Measurements from ENCODE around the gene CPEB4. TPM values are rescaled to one million over a fixed set of nuclear protein-coding genes. Genes with fewer than 3 reads are reported as not detected.

Gene CPEB4
- total and polyA plus RNA-seq, 2 experiments from 2014 or later = 5.9 to 10.2 TPM

DNA sequence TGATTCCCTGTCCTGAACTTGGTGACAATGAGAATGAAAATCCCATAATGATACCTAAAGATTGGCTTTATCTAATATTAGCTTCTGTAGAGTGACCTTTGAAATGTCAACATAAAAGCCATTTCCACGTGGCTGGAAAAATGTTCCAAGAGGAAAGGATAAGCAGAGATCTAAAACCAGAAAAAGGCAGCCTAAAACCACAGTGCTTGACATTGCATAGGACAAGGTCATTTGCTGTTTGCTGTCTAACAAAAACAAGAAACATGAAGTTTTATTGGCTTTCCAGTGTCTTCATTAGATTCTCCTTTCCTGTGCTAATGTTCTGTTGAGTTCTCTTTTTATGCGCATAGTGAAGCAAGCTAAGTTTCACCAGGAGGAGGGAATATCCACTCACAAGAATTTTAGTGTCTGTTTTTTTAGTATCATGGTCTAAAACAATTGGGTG lies 44.6 kb downstream of the CPEB4 start:
- Histone ChIP-seq H3K27ac (ENCODE audit: low read depth) (no peak overlapping the region; the same call in 1 of the 2 replicates), H2AFZ (no peak overlapping the region), H3K4me2 (no peak overlapping the region), H3K79me2 (replicated peaks; ENCODE audit: insufficient read depth) (no peaks in the 10 kb centered on the region), H3F3A (replicated peaks; ENCODE audit: low read depth) (no peaks in the 10 kb centered on the region), H4K20me1 (replicated peaks; ENCODE audit: insufficient read depth) (no peaks in the 10 kb centered on the region), H3K4me3 (no peak overlapping the region), H3K36me3 (ENCODE audit: insufficient read depth) (no peaks in the 10 kb centered on the region), H3K27me3 (ENCODE audit: insufficient read depth) (no peaks in the 10 kb centered on the region), H3K9me2 (ENCODE audit: insufficient read depth) (peaks cover 5% of the 10 kb centered on the region; the same call in 1 of the 2 replicates), H3K4me1 (ENCODE audit: insufficient read depth) (no peaks in the 10 kb centered on the region)
- Mint-ChIP-seq H3K27ac (peak overlapping the region; percentile 46), H3K4me3 (no peak overlapping the region), H3K4me1 (peaks cover 22% of the 10 kb centered on the region), H3K9me3 (no peaks in the 10 kb centered on the region), H3K36me3 (ENCODE audit: low read depth) (peaks cover 2% of the 10 kb centered on the region; the same call in 1 of the 3 replicates), H3K27me3 (ENCODE audit: insufficient read depth, low read depth, poor library complexity) (peaks cover 1% of the 10 kb centered on the region)
- TF ChIP-seq, protein P1, sequence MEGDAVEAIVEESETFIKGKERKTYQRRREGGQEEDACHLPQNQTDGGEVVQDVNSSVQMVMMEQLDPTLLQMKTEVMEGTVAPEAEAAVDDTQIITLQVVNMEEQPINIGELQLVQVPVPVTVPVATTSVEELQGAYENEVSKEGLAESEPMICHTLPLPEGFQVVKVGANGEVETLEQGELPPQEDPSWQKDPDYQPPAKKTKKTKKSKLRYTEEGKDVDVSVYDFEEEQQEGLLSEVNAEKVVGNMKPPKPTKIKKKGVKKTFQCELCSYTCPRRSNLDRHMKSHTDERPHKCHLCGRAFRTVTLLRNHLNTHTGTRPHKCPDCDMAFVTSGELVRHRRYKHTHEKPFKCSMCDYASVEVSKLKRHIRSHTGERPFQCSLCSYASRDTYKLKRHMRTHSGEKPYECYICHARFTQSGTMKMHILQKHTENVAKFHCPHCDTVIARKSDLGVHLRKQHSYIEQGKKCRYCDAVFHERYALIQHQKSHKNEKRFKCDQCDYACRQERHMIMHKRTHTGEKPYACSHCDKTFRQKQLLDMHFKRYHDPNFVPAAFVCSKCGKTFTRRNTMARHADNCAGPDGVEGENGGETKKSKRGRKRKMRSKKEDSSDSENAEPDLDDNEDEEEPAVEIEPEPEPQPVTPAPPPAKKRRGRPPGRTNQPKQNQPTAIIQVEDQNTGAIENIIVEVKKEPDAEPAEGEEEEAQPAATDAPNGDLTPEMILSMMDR (conservative IDR thresholded peaks at IDR 0.05; ENCODE audit: low read depth in 2 of 2) = no peak
- TF ChIP-seq ZNF114 (CRISPR knock-in tag; IDR thresholded peaks at IDR 0.05) (no peak), EZH2phosphoT487 (IDR thresholded peaks at IDR 0.05; ENCODE audit: unreplicated experiment) (no peak), CREB1 (CRISPR knock-in tag; IDR thresholded peaks at IDR 0.05; ENCODE audit: low read depth) (no peak), NANOG (IDR thresholded peaks at IDR 0.05; ENCODE audit: borderline replicate concordance) (no peak), STAT1 (IDR thresholded peaks at IDR 0.05; ENCODE audit: unreplicated experiment) (no peak), POLR2AphosphoS5 (IDR thresholded peaks at IDR 0.05; ENCODE audit: low read depth) (no peak), JUNB (IDR thresholded peaks at IDR 0.05; ENCODE audit: unreplicated experiment) (no peak)
- TF ChIP-seq, protein P2, sequence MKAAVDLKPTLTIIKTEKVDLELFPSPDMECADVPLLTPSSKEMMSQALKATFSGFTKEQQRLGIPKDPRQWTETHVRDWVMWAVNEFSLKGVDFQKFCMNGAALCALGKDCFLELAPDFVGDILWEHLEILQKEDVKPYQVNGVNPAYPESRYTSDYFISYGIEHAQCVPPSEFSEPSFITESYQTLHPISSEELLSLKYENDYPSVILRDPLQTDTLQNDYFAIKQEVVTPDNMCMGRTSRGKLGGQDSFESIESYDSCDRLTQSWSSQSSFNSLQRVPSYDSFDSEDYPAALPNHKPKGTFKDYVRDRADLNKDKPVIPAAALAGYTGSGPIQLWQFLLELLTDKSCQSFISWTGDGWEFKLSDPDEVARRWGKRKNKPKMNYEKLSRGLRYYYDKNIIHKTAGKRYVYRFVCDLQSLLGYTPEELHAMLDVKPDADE (IDR thresholded peaks at IDR 0.05) = no peak
- TF ChIP-seq, protein P3, sequence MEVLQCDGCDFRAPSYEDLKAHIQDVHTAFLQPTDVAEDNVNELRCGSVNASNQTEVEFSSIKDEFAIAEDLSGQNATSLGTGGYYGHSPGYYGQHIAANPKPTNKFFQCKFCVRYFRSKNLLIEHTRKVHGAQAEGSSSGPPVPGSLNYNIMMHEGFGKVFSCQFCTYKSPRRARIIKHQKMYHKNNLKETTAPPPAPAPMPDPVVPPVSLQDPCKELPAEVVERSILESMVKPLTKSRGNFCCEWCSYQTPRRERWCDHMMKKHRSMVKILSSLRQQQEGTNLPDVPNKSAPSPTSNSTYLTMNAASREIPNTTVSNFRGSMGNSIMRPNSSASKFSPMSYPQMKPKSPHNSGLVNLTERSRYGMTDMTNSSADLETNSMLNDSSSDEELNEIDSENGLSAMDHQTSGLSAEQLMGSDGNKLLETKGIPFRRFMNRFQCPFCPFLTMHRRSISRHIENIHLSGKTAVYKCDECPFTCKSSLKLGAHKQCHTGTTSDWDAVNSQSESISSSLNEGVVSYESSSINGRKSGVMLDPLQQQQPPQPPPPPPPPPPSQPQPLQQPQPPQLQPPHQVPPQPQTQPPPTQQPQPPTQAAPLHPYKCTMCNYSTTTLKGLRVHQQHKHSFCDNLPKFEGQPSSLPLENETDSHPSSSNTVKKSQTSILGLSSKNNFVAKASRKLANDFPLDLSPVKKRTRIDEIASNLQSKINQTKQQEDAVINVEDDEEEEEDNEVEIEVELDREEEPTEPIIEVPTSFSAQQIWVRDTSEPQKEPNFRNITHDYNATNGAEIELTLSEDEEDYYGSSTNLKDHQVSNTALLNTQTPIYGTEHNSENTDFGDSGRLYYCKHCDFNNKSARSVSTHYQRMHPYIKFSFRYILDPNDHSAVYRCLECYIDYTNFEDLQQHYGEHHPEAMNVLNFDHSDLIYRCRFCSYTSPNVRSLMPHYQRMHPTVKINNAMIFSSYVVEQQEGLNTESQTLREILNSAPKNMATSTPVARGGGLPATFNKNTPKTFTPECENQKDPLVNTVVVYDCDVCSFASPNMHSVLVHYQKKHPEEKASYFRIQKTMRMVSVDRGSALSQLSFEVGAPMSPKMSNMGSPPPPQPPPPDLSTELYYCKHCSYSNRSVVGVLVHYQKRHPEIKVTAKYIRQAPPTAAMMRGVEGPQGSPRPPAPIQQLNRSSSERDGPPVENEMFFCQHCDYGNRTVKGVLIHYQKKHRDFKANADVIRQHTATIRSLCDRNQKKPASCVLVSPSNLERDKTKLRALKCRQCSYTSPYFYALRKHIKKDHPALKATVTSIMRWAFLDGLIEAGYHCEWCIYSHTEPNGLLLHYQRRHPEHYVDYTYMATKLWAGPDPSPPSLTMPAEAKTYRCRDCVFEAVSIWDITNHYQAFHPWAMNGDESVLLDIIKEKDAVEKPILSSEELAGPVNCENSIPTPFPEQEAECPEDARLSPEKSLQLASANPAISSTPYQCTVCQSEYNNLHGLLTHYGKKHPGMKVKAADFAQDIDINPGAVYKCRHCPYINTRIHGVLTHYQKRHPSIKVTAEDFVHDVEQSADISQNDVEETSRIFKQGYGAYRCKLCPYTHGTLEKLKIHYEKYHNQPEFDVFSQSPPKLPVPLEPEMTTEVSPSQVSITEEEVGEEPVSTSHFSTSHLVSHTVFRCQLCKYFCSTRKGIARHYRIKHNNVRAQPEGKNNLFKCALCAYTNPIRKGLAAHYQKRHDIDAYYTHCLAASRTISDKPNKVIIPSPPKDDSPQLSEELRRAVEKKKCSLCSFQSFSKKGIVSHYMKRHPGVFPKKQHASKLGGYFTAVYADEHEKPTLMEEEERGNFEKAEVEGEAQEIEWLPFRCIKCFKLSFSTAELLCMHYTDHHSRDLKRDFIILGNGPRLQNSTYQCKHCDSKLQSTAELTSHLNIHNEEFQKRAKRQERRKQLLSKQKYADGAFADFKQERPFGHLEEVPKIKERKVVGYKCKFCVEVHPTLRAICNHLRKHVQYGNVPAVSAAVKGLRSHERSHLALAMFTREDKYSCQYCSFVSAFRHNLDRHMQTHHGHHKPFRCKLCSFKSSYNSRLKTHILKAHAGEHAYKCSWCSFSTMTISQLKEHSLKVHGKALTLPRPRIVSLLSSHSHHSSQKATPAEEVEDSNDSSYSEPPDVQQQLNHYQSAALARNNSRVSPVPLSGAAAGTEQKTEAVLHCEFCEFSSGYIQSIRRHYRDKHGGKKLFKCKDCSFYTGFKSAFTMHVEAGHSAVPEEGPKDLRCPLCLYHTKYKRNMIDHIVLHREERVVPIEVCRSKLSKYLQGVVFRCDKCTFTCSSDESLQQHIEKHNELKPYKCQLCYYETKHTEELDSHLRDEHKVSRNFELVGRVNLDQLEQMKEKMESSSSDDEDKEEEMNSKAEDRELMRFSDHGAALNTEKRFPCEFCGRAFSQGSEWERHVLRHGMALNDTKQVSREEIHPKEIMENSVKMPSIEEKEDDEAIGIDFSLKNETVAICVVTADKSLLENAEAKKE (CRISPR knock-in tag; IDR thresholded peaks at IDR 0.05) = no peak
- DNase-seq (ENCODE audit: low spot score) (no peak), ATAC-seq (no peak)
